GM18511 (cell line): ENCODE measurements around the gene UBXN7.
"Not testable (repeated sequence)": the region's sequence is repeated elsewhere in the genome, so short reads cannot be mapped to it uniquely, and the experiment has no call there.

Source experiments
- ATAC-seq: cut with Tn5 transposase; IDR thresholded peaks from one replicate; pipeline ENCODE4 v1.9.1; 2021; ENCODE audit warnings: mild to moderate bottlenecking, moderate library complexity; ENCODE audit not compliant: unreplicated experiment

The UBXN7 gene

GRCh38 chr3:196357905-196358304 lies 74.3 kb downstream of the UBXN7 start:
- ATAC-seq: no peak

- ATAC-seq: no peak
Measured at GRCh38 chr3:196356556-196356955, 75.7 kb downstream of the UBXN7 start.

- no peak for ATAC-seq
Measured at GRCh38 chr3:196355668-196356067, 76.6 kb downstream of the UBXN7 start.

- no peak for ATAC-seq
Measured at GRCh38 chr3:196354132-196354531, 78.1 kb downstream of the UBXN7 start.

- ATAC-seq: no peak
Measured at GRCh38 chr3:196351541-196351940, 80.7 kb downstream of the UBXN7 start.

- ATAC-seq: no peak
Measured at GRCh38 chr3:196350067-196350466, 82.2 kb downstream of the UBXN7 start.

- no peak for ATAC-seq
Measured at GRCh38 chr3:196348698-196349097, 83.5 kb downstream of the UBXN7 start.

GRCh38 chr3:196344663-196345062 lies 87.6 kb downstream of the UBXN7 start:
- ATAC-seq: no peak

- not testable (repeated sequence) for ATAC-seq
Measured at GRCh38 chr3:196343917-196344316, 88.3 kb downstream of the UBXN7 start.

GRCh38 chr3:196341137-196341536 lies 91.1 kb downstream of the UBXN7 start:
- no peak for ATAC-seq

GRCh38 chr3:196340466-196340865 lies 91.8 kb downstream of the UBXN7 start:
- no peak for ATAC-seq

- no peak for ATAC-seq
Measured at GRCh38 chr3:196339493-196340254, 92.6 kb downstream of the UBXN7 start.

- no peak for ATAC-seq
Measured at GRCh38 chr3:196339044-196339443, 93.2 kb downstream of the UBXN7 start.

- ATAC-seq: no peak
Measured at GRCh38 chr3:196336319-196337145, 95.7 kb downstream of the UBXN7 start.

GRCh38 chr3:196335503-196335948 lies 96.7 kb downstream of the UBXN7 start:
- ATAC-seq: no peak

GRCh38 chr3:196334982-196335381 lies 97.2 kb downstream of the UBXN7 start:
- no peak for ATAC-seq

GRCh38 chr3:196332168-196332567 lies 100.1 kb downstream of the UBXN7 start:
- ATAC-seq: no peak

GRCh38 chr3:196327405-196327804 lies 104.8 kb downstream of the UBXN7 start:
- no peak for ATAC-seq

- no peak for ATAC-seq
Measured at GRCh38 chr3:196326936-196327335, 105.3 kb downstream of the UBXN7 start.

- ATAC-seq: no peak
Measured at GRCh38 chr3:196323691-196324090, 108.5 kb downstream of the UBXN7 start.

GRCh38 chr3:196323016-196323415 lies 109.2 kb downstream of the UBXN7 start:
- ATAC-seq: no peak

- no peak for ATAC-seq
Measured at GRCh38 chr3:196321162-196321561, 111.1 kb downstream of the UBXN7 start.
